Neuronal stem cell (in vitro differentiated cells): ENCODE results near the gene CNMD.

ENCODE experiments used
- DNase-seq: peaks from one replicate; pipeline ENCODE4 v3.0.0-alpha.2; 2013; ENCODE audit warnings: low spot score
- H2AFZ ChIP-seq: one replicate; pipeline ENCODE4 v1.6.1; 2013; ENCODE audit warnings: mild to moderate bottlenecking, low read length, inconsistent platforms
- H2AK5ac ChIP-seq: 2 replicates; pipeline ENCODE4 v1.6.1; 2013; ENCODE audit warnings: low read depth, mild to moderate bottlenecking, inconsistent platforms, low read length, moderate library complexity, mixed read lengths
- H2BK120ac ChIP-seq: 2 replicates; pipeline ENCODE4 v1.6.1; 2013; ENCODE audit warnings: low read depth, mild to moderate bottlenecking, inconsistent platforms, low read length, moderate library complexity, mixed read lengths
- H2BK12ac ChIP-seq: one replicate; pipeline ENCODE4 v1.6.1; 2013; ENCODE audit warnings: low read length, inconsistent platforms
- H2BK15ac ChIP-seq: 2 replicates; pipeline ENCODE4 v1.6.1; 2013; ENCODE audit warnings: mild to moderate bottlenecking, low read length, inconsistent platforms, mixed read lengths
- H2BK5ac ChIP-seq: one replicate; pipeline ENCODE4 v1.6.1; 2013; ENCODE audit warnings: inconsistent platforms, mild to moderate bottlenecking, low read length, moderate library complexity
- H3K14ac ChIP-seq: one replicate; pipeline ENCODE4 v1.6.1; 2013; ENCODE audit warnings: low read length, inconsistent platforms
- H3K18ac ChIP-seq: 2 replicates; pipeline ENCODE4 v1.6.1; 2013; ENCODE audit warnings: low read length, inconsistent platforms
- H3K23ac ChIP-seq: 2 replicates; pipeline ENCODE4 v1.6.1; 2013; ENCODE audit warnings: low read depth, mild to moderate bottlenecking, mixed read lengths, low read length, inconsistent platforms; ENCODE audit not compliant: poor library complexity
- H3K27ac ChIP-seq: replicated peaks from 3 replicates; pipeline ENCODE4 v1.5.1; 2013; ENCODE audit warnings: low read length, inconsistent platforms
- H3K27me3 ChIP-seq, 3 experiments: 2 replicates each; pipeline ENCODE4 v1.6.1; 2013; ENCODE audit warnings: low read length in 3 of 3, mild to moderate bottlenecking in 2 of 3, inconsistent platforms in 1 of 3, low read depth in 1 of 3, mixed read lengths in 1 of 3, moderate library complexity in 1 of 3; ENCODE audit not compliant: control insufficient read depth in 3 of 3, insufficient read depth in 3 of 3
- H3K36me3 ChIP-seq, 2 donors: replicated peaks in 1 of 2; 2 replicates each; pipeline ENCODE4 v1.6.1; 2013; ENCODE audit warnings: low read length in 2 of 2; ENCODE audit not compliant: control insufficient read depth in 2 of 2, insufficient read depth in 2 of 2
- H3K4ac ChIP-seq: 2 replicates; pipeline ENCODE4 v1.6.1; 2013; ENCODE audit warnings: inconsistent platforms, mild to moderate bottlenecking, low read length, moderate library complexity
- H3K4me1 ChIP-seq, 2 donors: 1 replicate in 1 of 2; 2 replicates in 1 of 2; pipeline ENCODE4 v1.6.1; 2013; ENCODE audit warnings: low read length in 2 of 2, low read depth in 1 of 2; ENCODE audit not compliant: control insufficient read depth in 2 of 2, insufficient read depth in 1 of 2
- H3K4me2 ChIP-seq: one replicate; pipeline ENCODE4 v1.6.1; 2013; ENCODE audit warnings: mild to moderate bottlenecking, low read length, inconsistent platforms; ENCODE audit not compliant: insufficient read depth, poor library complexity, severe bottlenecking
- H3K4me3 ChIP-seq, 2 donors: 2 replicates each; pipeline ENCODE4 v1.5.1; 2013; ENCODE audit warnings: low read length in 2 of 2, mild to moderate bottlenecking in 2 of 2, inconsistent platforms in 1 of 2, moderate library complexity in 1 of 2
- H3K79me1 ChIP-seq: one replicate; pipeline ENCODE4 v1.6.1; 2013; ENCODE audit warnings: low read depth, mild to moderate bottlenecking, inconsistent platforms, low read length, moderate library complexity
- H3K9ac ChIP-seq: one replicate; pipeline ENCODE4 v1.6.1; 2013; ENCODE audit warnings: mild to moderate bottlenecking, low read depth, low read length, inconsistent platforms; ENCODE audit not compliant: poor library complexity
- H3K9me3 ChIP-seq, 2 donors: replicated peaks in 1 of 2; 2 replicates each; pipeline versions ENCODE3 to v1.6.1; 2013; ENCODE audit warnings: low read length in 2 of 2, mild to moderate bottlenecking in 2 of 2, inconsistent platforms in 1 of 2, low read depth in 1 of 2, mixed read lengths in 1 of 2, moderate library complexity in 1 of 2; ENCODE audit not compliant: control insufficient read depth in 2 of 2, insufficient read depth in 1 of 2
- H4K8ac ChIP-seq: one replicate; pipeline ENCODE4 v1.6.1; 2013; ENCODE audit warnings: low read depth, mild to moderate bottlenecking, inconsistent platforms, low read length, moderate library complexity
- H4K91ac ChIP-seq: one replicate; pipeline ENCODE4 v1.6.1; 2013; ENCODE audit warnings: low read length, low read depth, mild to moderate bottlenecking, inconsistent platforms; ENCODE audit not compliant: poor library complexity
- whole genome bisulfite sequencing, 2 donors: extraction: QIAGEN DNeasy Blood & Tissue Kit; methylation state at CpG; one replicate each; pipeline ENCODE4 v1.1.7; 2013; ENCODE audit warnings: missing lambda C conversion rate in 2 of 2, mixed read lengths in 1 of 2; ENCODE audit not compliant: insufficient read length in 2 of 2, insufficient replicate concordance in 1 of 2; ENCODE audit errors: extremely low coverage in 2 of 2; 5-methylcytosine and 5-hydroxymethylcytosine counted together

CNMD gene

DNA sequence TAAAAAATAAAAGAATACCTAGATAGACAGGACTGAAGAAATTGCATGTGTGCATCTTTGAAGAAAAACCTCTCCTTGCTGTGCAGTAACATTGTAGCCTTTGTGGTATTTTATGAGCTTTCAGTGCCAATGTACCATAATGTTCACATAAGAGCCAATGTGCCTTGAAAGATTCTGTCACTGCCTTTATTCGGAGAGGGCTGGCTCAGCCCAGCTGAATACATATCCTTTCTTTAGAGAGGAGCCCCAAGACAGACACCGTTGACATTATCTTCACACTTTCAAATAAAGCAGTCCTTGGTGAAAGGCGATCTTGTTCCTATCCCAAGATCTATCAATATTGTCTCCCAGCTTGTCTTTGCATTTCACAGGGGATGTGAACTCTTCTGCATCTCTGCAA lies 18.5 kb upstream of the CNMD start:
- Histone ChIP-seq H3K36me3 (no peaks in the 10 kb centered on the region), H3K9me3 (no peaks in the 10 kb centered on the region), H3K27me3 (peaks cover 0 to 17% (median 0%) of the 10 kb centered on the region in 3 experiments), H3K4me1 (no peaks in the 10 kb centered on the region), H3K4me2 (no peak overlapping the region), H2AFZ (no peak overlapping the region), H4K91ac (no peak overlapping the region), H4K8ac (no peak overlapping the region), H3K23ac (no peak overlapping the region), H3K79me1 (no peaks in the 10 kb centered on the region), H3K4ac (no peak overlapping the region), H2BK120ac (no peak overlapping the region), H3K9ac (no peak overlapping the region), H2AK5ac (no peak overlapping the region), H3K27ac (no peak overlapping the region), H2BK12ac (no peak overlapping the region), H2BK15ac (no peak overlapping the region), H3K18ac (no peak overlapping the region), H3K4me3 (no peak overlapping the region), H2BK5ac (no peak overlapping the region), H3K14ac (no peak overlapping the region)
- no peak for DNase-seq
- WGBS, 2 donors: no CpG with 5 or more reads among the region's 3 CpGs

DNA sequence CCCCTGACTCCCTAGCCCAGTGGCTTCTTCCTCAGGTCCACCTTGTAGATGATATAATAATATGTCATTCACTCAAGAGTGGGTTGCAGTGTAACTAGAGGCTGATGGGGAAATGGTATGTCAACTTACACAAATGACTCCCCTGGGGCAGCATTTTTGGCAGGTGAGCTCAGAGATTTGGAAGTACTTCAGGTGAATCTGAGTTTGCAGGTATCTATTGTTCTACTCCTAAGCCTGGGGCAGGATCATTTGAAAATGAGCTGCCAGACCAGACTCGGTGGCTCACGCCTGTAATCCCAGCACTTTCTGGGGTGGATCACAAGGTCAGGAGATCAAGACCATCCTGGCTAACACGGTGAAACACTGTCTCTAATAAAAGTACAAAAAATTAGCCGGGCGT lies 11.6 kb upstream of the CNMD start:
- no CpG with 5 or more reads among the region's 5 CpGs for WGBS, 2 donors
- Histone ChIP-seq H3K9me3 (no peaks in the 10 kb centered on the region), H4K8ac (no peak overlapping the region), H2BK15ac (no peak overlapping the region), H2AK5ac (no peak overlapping the region), H3K27ac (no peak overlapping the region), H4K91ac (no peak overlapping the region), H3K4me2 (no peak overlapping the region), H3K27me3 (peaks cover 0 to 14% (median 0%) of the 10 kb centered on the region in 3 experiments), H3K36me3 (no peaks in the 10 kb centered on the region), H3K79me1 (no peaks in the 10 kb centered on the region), H3K4me3 (no peak overlapping the region), H3K4me1 (no peaks in the 10 kb centered on the region), H2BK12ac (no peak overlapping the region), H2AFZ (no peak overlapping the region), H3K4ac (no peak overlapping the region), H3K23ac (no peak overlapping the region), H3K9ac (no peak overlapping the region), H2BK5ac (no peak overlapping the region), H3K14ac (no peak overlapping the region), H3K18ac (no peak overlapping the region), H2BK120ac (no peak overlapping the region)
- no peak for DNase-seq

DNA sequence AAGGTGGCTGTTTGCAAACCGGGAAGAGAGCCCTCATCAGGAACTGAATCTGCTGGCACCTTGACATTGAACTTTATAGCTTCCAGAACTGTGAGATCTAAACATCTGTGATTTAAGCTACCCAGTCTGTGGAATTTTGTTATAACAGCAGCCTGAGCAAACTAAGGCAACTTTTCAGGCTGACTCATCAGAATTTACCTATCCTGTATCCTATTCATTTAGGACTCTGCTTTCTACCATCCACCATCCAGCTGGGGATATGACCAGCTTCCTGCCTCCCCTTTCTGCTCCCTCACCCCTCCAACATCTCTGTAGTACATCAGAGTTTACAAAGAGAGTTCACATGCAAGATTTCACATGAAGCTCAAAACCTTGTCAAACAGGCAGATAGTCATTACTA lies 11.1 kb upstream of the CNMD start:
- H2BK5ac ChIP-seq: no peak overlapping the region
- H3K9me3 ChIP-seq: no peaks in the 10 kb centered on the region
- no peak overlapping the region for H3K9ac ChIP-seq
- no peak overlapping the region for H3K4me2 ChIP-seq
- H3K79me1 ChIP-seq: no peaks in the 10 kb centered on the region
- H3K18ac ChIP-seq: no peak overlapping the region
- H3K14ac ChIP-seq: no peak overlapping the region
- H4K8ac ChIP-seq: no peak overlapping the region
- H3K4ac ChIP-seq: no peak overlapping the region
- no peak overlapping the region for H2AFZ ChIP-seq
- no peak overlapping the region for H4K91ac ChIP-seq
- no peaks in the 10 kb centered on the region for H3K4me1 ChIP-seq
- WGBS, 2 donors: no CpG with 5 or more reads among the region's 1 CpG
- no peaks in the 10 kb centered on the region for H3K36me3 ChIP-seq
- no peak for DNase-seq
- no peak overlapping the region for H2BK120ac ChIP-seq
- H3K23ac ChIP-seq: no peak overlapping the region
- H2BK15ac ChIP-seq: no peak overlapping the region
- H3K4me3 ChIP-seq: no peak overlapping the region
- H2BK12ac ChIP-seq: no peak overlapping the region
- no peak overlapping the region for H2AK5ac ChIP-seq
- H3K27me3 ChIP-seq: peaks cover 0 to 14% (median 0%) of the 10 kb centered on the region in 3 experiments
- no peak overlapping the region for H3K27ac ChIP-seq

DNA sequence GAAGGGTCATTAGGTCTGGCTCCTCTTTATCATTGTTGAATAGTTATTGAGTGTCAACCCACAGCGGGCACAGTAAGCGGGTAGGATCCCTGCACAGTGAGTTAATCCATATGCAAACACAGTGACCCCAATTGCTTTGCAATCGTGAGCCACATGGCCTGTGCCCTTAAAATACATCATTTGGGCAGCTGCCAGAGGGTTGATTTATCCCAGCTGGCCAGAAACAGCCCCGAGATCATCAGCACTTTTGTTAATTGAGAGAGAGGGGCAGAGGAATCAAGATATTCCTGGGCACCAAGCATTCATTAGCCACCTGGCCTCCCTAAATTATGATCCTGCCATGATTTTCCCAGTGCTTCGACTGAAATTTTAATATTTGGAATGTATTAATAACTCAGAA lies 9.8 kb upstream of the CNMD start:
- no peak overlapping the region for H3K18ac ChIP-seq
- H3K23ac ChIP-seq: no peak overlapping the region

More for the DNA sequence above, 9.8 kb upstream of the CNMD start:
- H2BK5ac ChIP-seq: no peak overlapping the region
- H3K4me1 ChIP-seq: no peaks in the 10 kb centered on the region
- no CpG with 5 or more reads among the region's 5 CpGs for WGBS, 2 donors
- H3K9me3 ChIP-seq: no peaks in the 10 kb centered on the region
- no peaks in the 10 kb centered on the region for H3K79me1 ChIP-seq
- H3K4me3 ChIP-seq: no peak overlapping the region
- no peak overlapping the region for H3K14ac ChIP-seq
- no peak overlapping the region for H4K91ac ChIP-seq
- no peak overlapping the region for H2BK12ac ChIP-seq
- H3K4me2 ChIP-seq: no peak overlapping the region
- no peak overlapping the region for H3K27ac ChIP-seq
- H2AK5ac ChIP-seq: no peak overlapping the region
- H2BK120ac ChIP-seq: no peak overlapping the region
- peaks cover 0 to 14% (median 0%) of the 10 kb centered on the region in 3 experiments for H3K27me3 ChIP-seq
- DNase-seq: no peak
- no peak overlapping the region for H3K4ac ChIP-seq
- no peak overlapping the region for H2AFZ ChIP-seq
- H3K9ac ChIP-seq: no peak overlapping the region
- H4K8ac ChIP-seq: no peak overlapping the region
- H3K36me3 ChIP-seq: no peaks in the 10 kb centered on the region
- H2BK15ac ChIP-seq: no peak overlapping the region
